Small intestine (tissue), 7 donors: ENCODE results near the gene BRD3OS. TPM values are rescaled to one million over a fixed set of nuclear protein-coding genes. Genes with fewer than 3 reads are reported as not detected.
A peak's percentile ranks its signal among the peaks of the same experiment; 100 is the strongest.

ENCODE experiments used
- DNase-seq, 2 donors: peaks; one replicate each; pipeline versions ENCODE4 v3.0.0 to v3.0.0-alpha.2; 2013
- FAIRE-seq: peaks from 2 replicates; lab custom pipeline; 2012; peaks lifted over from hg19 to GRCh38; lab: Jason Lieb, UNC
- H3K27ac ChIP-seq, 3 donors: one replicate each; pipeline ENCODE4 v1.5.1; 2013; ENCODE audit warnings: low read length in 2 of 3, mild to moderate bottlenecking in 2 of 3, control low read depth in 1 of 3, inconsistent platforms in 1 of 3, low read depth in 1 of 3, moderate library complexity in 1 of 3
- H3K27me3 ChIP-seq, 3 donors: one replicate each; pipeline ENCODE4 v1.6.1; 2013; ENCODE audit warnings: low read length in 3 of 3, inconsistent platforms in 1 of 3; ENCODE audit not compliant: control insufficient read depth in 3 of 3, insufficient read depth in 3 of 3
- H3K36me3 ChIP-seq, 3 donors: one replicate each; pipeline ENCODE4 v1.6.1; 2013; ENCODE audit warnings: low read length in 3 of 3, inconsistent platforms in 1 of 3, low read depth in 1 of 3, mild to moderate bottlenecking in 1 of 3, moderate library complexity in 1 of 3; ENCODE audit not compliant: control insufficient read depth in 3 of 3, insufficient read depth in 2 of 3
- H3K4me1 ChIP-seq, 3 donors: one replicate each; pipeline ENCODE4 v1.6.1; 2013; ENCODE audit warnings: low read length in 2 of 3, inconsistent platforms in 1 of 3, low read depth in 1 of 3, mild to moderate bottlenecking in 1 of 3, moderate library complexity in 1 of 3; ENCODE audit not compliant: control insufficient read depth in 3 of 3, insufficient read depth in 2 of 3
- H3K4me3 ChIP-seq, 3 donors: one replicate each; pipeline ENCODE4 v1.5.1; 2013; ENCODE audit warnings: low read length in 3 of 3, control low read depth in 1 of 3, inconsistent platforms in 1 of 3, low read depth in 1 of 3, mild to moderate bottlenecking in 1 of 3, moderate library complexity in 1 of 3
- H3K9me3 ChIP-seq, 2 donors: one replicate each; pipeline ENCODE4 v1.6.1; 2013; ENCODE audit warnings: low read depth in 1 of 2, low read length in 1 of 2; ENCODE audit not compliant: control insufficient read depth in 2 of 2, insufficient read depth in 1 of 2
- WGBS, 3 donors: extraction: QIAGEN DNeasy Blood & Tissue Kit; methylation state at CpG; one replicate each; pipeline ENCODE4 v1.1.7; 2013; 5-methylcytosine and 5-hydroxymethylcytosine counted together
- polyA plus RNA-seq, 4 donors: library from polyadenylated mRNA; stranded (reverse) in 3 of 4; unstranded in 1 of 4; fragments of 200-250 nt in 3 of 4; fragments of 120-200 nt in 1 of 4; gene quantifications; one replicate each; pipeline versions ENCODE4 v1.2.1 to v1.2.3, GENCODE V29; 2013
- donor health status: healthy with polysubstance abuse.
- donor health status: control.
- donor health status: control.
- donor health status: Bipolar disorder and iron deficiency.
- donor health status: healthy.

BRD3OS gene
- polyA plus RNA-seq, 4 donors = 2.0 to 7.6 (median 4.1) TPM

GRCh38 chr9:134058716-134059115, 33.4 kb downstream of the BRD3OS start:
- WGBS, 3 donors = 81 to 85% (median 82%) methylated on average over 7 of the region's 7 CpGs
- FAIRE-seq = no peak
- no peak overlapping the region for H3K27ac ChIP-seq

GRCh38 chr9:134059188-134059641, 33.9 kb downstream of the BRD3OS start:
- WGBS, 3 donors = 83 to 88% (median 84%) methylated on average over 12 to 16 of the region's 16 CpGs
- no peaks in the 10 kb centered on the region for H3K9me3 ChIP-seq

More at GRCh38 chr9:134058716-134059115, 33.4 kb downstream of the BRD3OS start:
- Histone ChIP-seq H3K36me3 (peaks cover 0 to 75% (median 0%) of the 10 kb centered on the region in 3 donors), H3K9me3 (no peaks in the 10 kb centered on the region), H3K27me3 (no peaks in the 10 kb centered on the region), H3K4me1 (peaks cover 0 to 79% (median 5%) of the 10 kb centered on the region in 3 donors), H3K4me3 (no peak overlapping the region)
- no peak for DNase-seq

DNA sequence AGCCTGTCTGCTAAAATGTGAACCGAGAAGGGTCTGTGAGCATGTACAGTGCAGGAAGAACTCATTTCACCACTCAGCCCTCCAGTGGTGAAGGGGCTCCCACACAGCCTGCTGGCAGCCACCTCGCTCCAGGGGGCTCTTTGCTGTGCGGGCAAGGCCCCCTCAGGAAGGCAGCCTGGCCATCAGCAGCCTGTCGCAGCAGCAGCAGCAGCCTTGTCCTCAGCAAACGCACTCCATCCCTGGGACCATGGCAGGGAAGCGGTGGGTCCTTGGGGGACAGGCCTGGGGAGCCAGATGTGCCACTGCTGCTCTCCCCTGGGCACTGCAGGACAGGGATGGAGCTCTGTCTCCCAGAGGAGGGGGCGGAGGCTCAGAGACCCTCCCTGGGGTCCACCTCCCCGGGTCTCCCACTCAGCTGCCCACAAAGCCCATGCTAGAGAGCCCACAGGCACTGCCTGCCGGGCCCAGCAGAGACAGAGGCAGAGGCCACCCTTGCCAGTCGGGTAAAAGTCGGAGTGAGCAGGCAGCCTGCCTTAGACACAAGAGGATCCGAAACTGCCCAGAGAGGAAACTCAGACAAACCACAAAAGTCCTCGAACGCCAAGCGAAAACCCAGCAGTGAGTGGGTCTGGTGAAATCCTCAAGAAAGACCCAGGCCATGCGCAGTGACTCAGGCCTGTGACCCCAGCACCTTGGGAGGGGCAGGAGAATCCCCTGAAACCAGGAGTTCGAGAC, 34.5 kb downstream of the BRD3OS start:
- no peaks in the 10 kb centered on the region for H3K9me3 ChIP-seq
- H3K4me1 ChIP-seq = peaks cover 0 to 79% (median 5%) of the 10 kb centered on the region in 3 donors
- H3K4me3 ChIP-seq = no peak overlapping the region
- no peak overlapping the region for H3K27ac ChIP-seq
- peaks cover 0 to 73% (median 0%) of the 10 kb centered on the region in 3 donors for H3K36me3 ChIP-seq
- 72 to 88% (median 81%) methylated on average over 16 to 17 of the region's 17 CpGs for WGBS, 3 donors
- no peaks in the 10 kb centered on the region for H3K27me3 ChIP-seq
- DNase-seq (no peak), FAIRE-seq (no peak)

More at GRCh38 chr9:134059188-134059641, 33.9 kb downstream of the BRD3OS start:
- no peak overlapping the region for H3K4me3 ChIP-seq
- peaks cover 0 to 79% (median 5%) of the 10 kb centered on the region in 3 donors for H3K4me1 ChIP-seq
- no peak for FAIRE-seq
- H3K27ac ChIP-seq = no peak overlapping the region
- peaks cover 0 to 73% (median 0%) of the 10 kb centered on the region in 3 donors for H3K36me3 ChIP-seq
- H3K27me3 ChIP-seq = no peaks in the 10 kb centered on the region
- no peak for DNase-seq

DNA sequence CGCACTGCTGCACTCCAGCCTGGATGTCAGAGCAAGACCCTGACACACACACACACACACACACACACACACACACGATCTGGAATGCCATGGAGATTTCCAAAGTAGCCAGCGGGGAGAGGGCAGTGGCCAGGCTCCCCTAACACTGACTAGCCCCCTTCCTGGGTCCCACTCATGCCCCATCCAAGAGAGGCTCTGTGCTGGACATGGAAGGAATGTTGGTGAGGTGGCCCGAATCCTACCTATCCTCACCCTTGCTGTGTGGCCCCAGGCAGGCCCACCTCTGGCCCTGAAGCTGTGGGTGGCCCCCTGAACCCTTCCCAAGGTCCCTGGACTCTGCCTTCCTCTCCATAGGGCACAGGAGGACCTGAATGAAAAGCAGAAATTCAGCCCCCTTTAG, 35.3 kb downstream of the BRD3OS start:
- no peak for DNase-seq
- 65 to 80% (median 77%) methylated on average over 3 to 4 of the region's 4 CpGs for WGBS, 3 donors
- H3K36me3 ChIP-seq = peaks cover 0 to 72% (median 0%) of the 10 kb centered on the region in 3 donors
- no peak overlapping the region for H3K27ac ChIP-seq
- peaks cover under 1 to 78% (median 5%) of the 10 kb centered on the region in 3 donors for H3K4me1 ChIP-seq
- FAIRE-seq = no peak
- H3K9me3 ChIP-seq = no peaks in the 10 kb centered on the region
- no peak overlapping the region for H3K4me3 ChIP-seq
- no peaks in the 10 kb centered on the region for H3K27me3 ChIP-seq

DNA sequence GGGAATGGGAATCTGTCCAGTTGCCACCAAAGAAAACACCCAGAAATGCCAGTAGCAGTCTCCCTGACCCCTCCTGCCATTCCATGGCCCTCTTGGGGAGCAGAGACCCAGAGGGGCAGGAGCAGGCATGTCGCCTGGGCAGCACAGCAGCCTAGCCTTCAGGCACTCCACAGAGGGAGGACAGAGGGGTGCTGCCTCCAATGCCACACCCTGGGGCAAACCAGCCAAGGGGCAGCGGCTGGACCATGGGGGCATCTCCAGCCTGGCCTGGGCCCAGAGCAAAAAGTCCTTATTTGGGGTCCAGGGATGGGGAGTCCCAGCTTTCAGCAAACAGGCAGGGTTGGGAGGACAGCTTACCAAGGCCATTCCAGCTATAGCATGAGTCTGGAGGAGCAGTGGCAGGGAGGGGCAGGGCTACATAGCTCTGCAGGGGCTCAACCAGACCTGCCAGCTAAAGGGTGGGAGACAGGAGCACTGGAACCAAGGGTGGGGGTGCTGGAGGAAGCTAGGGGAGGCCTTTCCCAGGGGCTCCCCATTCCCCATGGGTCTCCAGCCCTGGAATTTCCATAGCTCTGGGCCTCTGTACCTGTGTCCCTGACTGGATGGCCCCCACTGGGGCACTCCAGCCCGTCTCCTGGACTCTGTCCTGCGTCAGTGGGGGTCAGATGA, 35.9 kb downstream of the BRD3OS start:
- Histone ChIP-seq H3K9me3 (no peaks in the 10 kb centered on the region), H3K4me1 (peaks cover 2 to 78% (median 5%) of the 10 kb centered on the region in 3 donors), H3K27me3 (no peaks in the 10 kb centered on the region), H3K27ac (no peak overlapping the region), H3K4me3 (no peak overlapping the region), H3K36me3 (peaks cover 0 to 67% (median 0%) of the 10 kb centered on the region in 3 donors)
- WGBS, 3 donors = 76 to 90% (median 88%) methylated on average over 4 of the region's 4 CpGs
- FAIRE-seq (no peak), DNase-seq (no peak)

GRCh38 chr9:134061688-134062371, 36.5 kb downstream of the BRD3OS start:
- H3K4me3 ChIP-seq = no peak overlapping the region
- FAIRE-seq (no peak), DNase-seq (peak in 1 of 2 donors; percentile 45)
- H3K36me3 ChIP-seq = peaks cover 0 to 63% (median 0%) of the 10 kb centered on the region in 3 donors
- peak overlapping the region in 1 of 3 donors; percentile 28 for H3K27ac ChIP-seq
- peaks cover 0 to 75% (median 6%) of the 10 kb centered on the region in 3 donors for H3K4me1 ChIP-seq
- H3K27me3 ChIP-seq = no peaks in the 10 kb centered on the region
- 43 to 74% (median 61%) methylated on average over 18 to 22 of the region's 22 CpGs for WGBS, 3 donors
- H3K9me3 ChIP-seq = no peaks in the 10 kb centered on the region

GRCh38 chr9:134062461-134063087, 37.3 kb downstream of the BRD3OS start:
- Histone ChIP-seq H3K9me3 (no peaks in the 10 kb centered on the region), H3K4me3 (no peak overlapping the region), H3K36me3 (peaks cover 0 to 56% (median 0%) of the 10 kb centered on the region in 3 donors), H3K27me3 (no peaks in the 10 kb centered on the region), H3K27ac (peak overlapping the region in 1 of 3 donors; percentile 28), H3K4me1 (peaks cover 0 to 67% (median 6%) of the 10 kb centered on the region in 3 donors)
- FAIRE-seq = no peak
- 75 to 83% (median 78%) methylated on average over 22 of the region's 22 CpGs for WGBS, 3 donors
- no peak for DNase-seq
